ENCODE results near the gene NCLN.

The NCLN gene

GRCh38 chr19:3185461-3186159 lies at the start of gene NCLN:
NCLN (plus strand) TSS chr19:3185930; CDS start chr19:3186031, 101 bp downstream.
- in situ Hi-C loops (cut with HindIII; ENCODE audit: low pct_ligation_motif_present, low pct_unique_long_range_greater_than_20kb, low sequenced_read_pairs) = no loop called here
- DNase-seq = peak; percentile 90

GRCh38 chr19:3135961-3136683 lies 49.6 kb upstream of the NCLN start, which contains the start of gene GNA15:
GNA15 (plus strand) TSS chr19:3136033; CDS start chr19:3136451, 418 bp downstream.
- in situ Hi-C loops (cut with HindIII; ENCODE audit: low pct_ligation_motif_present, low pct_unique_long_range_greater_than_20kb, low sequenced_read_pairs) = no loop called here
- no peak for DNase-seq

- no peak for DNase-seq
- in situ Hi-C loops (cut with HindIII; ENCODE audit: low pct_ligation_motif_present, low pct_unique_long_range_greater_than_20kb, low sequenced_read_pairs) = no loop called here
Observed at GRCh38 chr19:3136684-3137055, 49.1 kb upstream of the NCLN start.

- in situ Hi-C loops (cut with HindIII; ENCODE audit: low pct_ligation_motif_present, low pct_unique_long_range_greater_than_20kb, low sequenced_read_pairs) = no loop called here
Observed at GRCh38 chr19:3137119-3137518, 48.6 kb upstream of the NCLN start.

GRCh38 chr19:3138268-3138667 lies 47.5 kb upstream of the NCLN start:
- DNase-seq = no peak
- in situ Hi-C loops (cut with HindIII; ENCODE audit: low pct_ligation_motif_present, low pct_unique_long_range_greater_than_20kb, low sequenced_read_pairs) = no loop called here

More at GRCh38 chr19:3137119-3137518, 48.6 kb upstream of the NCLN start:
- no peak for DNase-seq

GRCh38 chr19:3140667-3141038 lies 45.1 kb upstream of the NCLN start:
- DNase-seq = no peak
- in situ Hi-C loops (cut with HindIII; ENCODE audit: low pct_ligation_motif_present, low pct_unique_long_range_greater_than_20kb, low sequenced_read_pairs) = no loop called here

GRCh38 chr19:3142292-3142670 lies 43.4 kb upstream of the NCLN start:
- DNase-seq = peak; percentile 63
- in situ Hi-C loops (cut with HindIII; ENCODE audit: low pct_ligation_motif_present, low pct_unique_long_range_greater_than_20kb, low sequenced_read_pairs) = no loop called here

- in situ Hi-C loops (cut with HindIII; ENCODE audit: low pct_ligation_motif_present, low pct_unique_long_range_greater_than_20kb, low sequenced_read_pairs) = no loop called here
- no peak for DNase-seq
Observed at GRCh38 chr19:3142781-3143337, 42.9 kb upstream of the NCLN start.

- in situ Hi-C loops (cut with HindIII; ENCODE audit: low pct_ligation_motif_present, low pct_unique_long_range_greater_than_20kb, low sequenced_read_pairs) = no loop called here
Observed at GRCh38 chr19:3145909-3146676, 39.6 kb upstream of the NCLN start.

GRCh38 chr19:3146677-3147100 lies 39.0 kb upstream of the NCLN start:
- peak; percentile 27 for DNase-seq
- in situ Hi-C loops (cut with HindIII; ENCODE audit: low pct_ligation_motif_present, low pct_unique_long_range_greater_than_20kb, low sequenced_read_pairs) = no loop called here

More at GRCh38 chr19:3145909-3146676, 39.6 kb upstream of the NCLN start:
- no peak for DNase-seq

- no peak for DNase-seq
- in situ Hi-C loops (cut with HindIII; ENCODE audit: low pct_ligation_motif_present, low pct_unique_long_range_greater_than_20kb, low sequenced_read_pairs) = no loop called here
Observed at GRCh38 chr19:3148503-3148902, 37.2 kb upstream of the NCLN start.

- in situ Hi-C loops (cut with HindIII; ENCODE audit: low pct_ligation_motif_present, low pct_unique_long_range_greater_than_20kb, low sequenced_read_pairs) = no loop called here
Observed at GRCh38 chr19:3149089-3149488, 36.6 kb upstream of the NCLN start.

GRCh38 chr19:3149526-3150505 lies 35.9 kb upstream of the NCLN start:
- in situ Hi-C loops (cut with HindIII; ENCODE audit: low pct_ligation_motif_present, low pct_unique_long_range_greater_than_20kb, low sequenced_read_pairs) = no loop called here
- no peak for DNase-seq

More at GRCh38 chr19:3149089-3149488, 36.6 kb upstream of the NCLN start:
- DNase-seq = no peak

- in situ Hi-C loops (cut with HindIII; ENCODE audit: low pct_ligation_motif_present, low pct_unique_long_range_greater_than_20kb, low sequenced_read_pairs) = no loop called here
- DNase-seq = no peak
Observed at GRCh38 chr19:3150739-3151329, 34.9 kb upstream of the NCLN start.

GRCh38 chr19:3151563-3152418 lies 33.9 kb upstream of the NCLN start:
- in situ Hi-C loops (cut with HindIII; ENCODE audit: low pct_ligation_motif_present, low pct_unique_long_range_greater_than_20kb, low sequenced_read_pairs) = no loop called here
- no peak for DNase-seq

- no peak for DNase-seq
- in situ Hi-C loops (cut with HindIII; ENCODE audit: low pct_ligation_motif_present, low pct_unique_long_range_greater_than_20kb, low sequenced_read_pairs) = no loop called here
Observed at GRCh38 chr19:3152419-3152780, 33.3 kb upstream of the NCLN start.

Data from ACHN (cell line).